Lower lobe of right lung (tissue), 2 donors: ENCODE results near the gene PYGB. TPM values are rescaled to one million over a fixed set of nuclear protein-coding genes. Genes with fewer than 3 reads are reported as not detected.
A peak's percentile ranks its signal among the peaks of the same experiment; 100 is the strongest.

Experiments
- ATAC-seq, 2 donors: fragments of 200-7000 bp; cut with Tn5 transposase; one replicate each; pipeline ENCODE4 v1.9.1; 2020 to 2022; ENCODE audit warnings: mild to moderate bottlenecking in 2 of 2, moderate library complexity in 2 of 2
- DNase-seq: peaks from one replicate; pipeline ENCODE4 v3.0.0-alpha.2; 2020
- H3K27ac ChIP-seq: fragments of 200-600 bp; one replicate; pipeline ENCODE4 v1.8.0; 2022
- H3K27me3 ChIP-seq: fragments of 200-600 bp; one replicate; pipeline ENCODE4 v1.8.0; 2022; ENCODE audit warnings: low read depth
- H3K36me3 ChIP-seq: fragments of 200-600 bp; one replicate; pipeline ENCODE4 v1.8.0; 2022; ENCODE audit warnings: mild to moderate bottlenecking
- H3K4me1 ChIP-seq: fragments of 200-600 bp; one replicate; pipeline ENCODE4 v1.8.0; 2022
- H3K4me3 ChIP-seq: fragments of 200-600 bp; one replicate; pipeline ENCODE4 v1.8.0; 2022; ENCODE audit warnings: mild to moderate bottlenecking
- H3K9me3 ChIP-seq: fragments of 200-600 bp; one replicate; pipeline ENCODE4 v1.8.0; 2022
- intact Hi-C: fragments of 100-400 bp; cut with DNase I; formaldehyde crosslinking; loops from one replicate; pipeline ENCODE4 v1.11.0; 2022
- total RNA-seq: library from RNA; stranded (reverse); fragmentation: NEBNext Ultra II Directional; extraction: Animal tissue kit (Norgen Biotek cat#: 25700); gene quantifications from one replicate; pipeline ENCODE4 v1.2.1, GENCODE V29; 2021
- TF ChIP-seq, protein P1 (sequence below): fragments of 200-600 bp; IDR thresholded peaks from one replicate; pipeline ENCODE4 v1.8.0; 2022; ENCODE audit warnings: antibody characterized with exemption, mild to moderate bottlenecking
- donor health status: DM: no; HTN: yes; CAD: no; lungs with severe emphysema.

Gene PYGB
- total RNA-seq, 1 donor from 2014 or later: 57.5 TPM

DNA sequence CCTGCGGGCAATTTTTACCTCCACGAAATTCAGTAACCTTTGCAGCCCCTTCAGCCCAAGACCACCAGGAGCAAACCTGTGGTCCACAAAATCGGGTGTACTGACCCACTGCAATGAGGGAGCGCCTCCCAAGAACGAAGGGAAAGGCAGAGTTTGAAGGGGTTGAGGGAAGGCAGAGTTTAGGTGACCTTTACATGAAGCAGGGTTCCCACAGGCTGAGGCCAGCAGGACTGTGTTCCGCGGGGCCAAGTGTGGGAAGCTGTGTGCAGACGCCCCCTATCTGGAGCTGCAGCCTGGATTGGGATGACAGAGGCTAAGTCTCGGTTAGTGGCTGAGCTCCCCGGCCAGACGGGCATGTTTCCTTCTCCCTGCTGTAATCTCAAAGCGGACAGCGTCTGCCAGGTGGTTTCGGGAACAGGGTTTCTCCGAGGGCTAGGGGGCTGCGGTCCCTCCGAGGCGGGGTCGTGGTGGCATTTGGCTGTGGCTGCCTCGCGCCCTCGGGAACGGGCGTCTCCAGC lies 826 bp upstream of the PYGB start:
- Histone ChIP-seq H3K27me3 (no peaks in the 10 kb centered on the region), H3K27ac (peak overlapping the region; percentile 88), H3K36me3 (no peaks in the 10 kb centered on the region), H3K9me3 (no peaks in the 10 kb centered on the region), H3K4me1 (peaks cover 29% of the 10 kb centered on the region), H3K4me3 (peak overlapping the region; percentile 95)
- DNase-seq (peak; percentile 72), ATAC-seq (peak; percentile 77 to 79)
- intact Hi-C loops: no loop called here
- TF ChIP-seq, protein P1, sequence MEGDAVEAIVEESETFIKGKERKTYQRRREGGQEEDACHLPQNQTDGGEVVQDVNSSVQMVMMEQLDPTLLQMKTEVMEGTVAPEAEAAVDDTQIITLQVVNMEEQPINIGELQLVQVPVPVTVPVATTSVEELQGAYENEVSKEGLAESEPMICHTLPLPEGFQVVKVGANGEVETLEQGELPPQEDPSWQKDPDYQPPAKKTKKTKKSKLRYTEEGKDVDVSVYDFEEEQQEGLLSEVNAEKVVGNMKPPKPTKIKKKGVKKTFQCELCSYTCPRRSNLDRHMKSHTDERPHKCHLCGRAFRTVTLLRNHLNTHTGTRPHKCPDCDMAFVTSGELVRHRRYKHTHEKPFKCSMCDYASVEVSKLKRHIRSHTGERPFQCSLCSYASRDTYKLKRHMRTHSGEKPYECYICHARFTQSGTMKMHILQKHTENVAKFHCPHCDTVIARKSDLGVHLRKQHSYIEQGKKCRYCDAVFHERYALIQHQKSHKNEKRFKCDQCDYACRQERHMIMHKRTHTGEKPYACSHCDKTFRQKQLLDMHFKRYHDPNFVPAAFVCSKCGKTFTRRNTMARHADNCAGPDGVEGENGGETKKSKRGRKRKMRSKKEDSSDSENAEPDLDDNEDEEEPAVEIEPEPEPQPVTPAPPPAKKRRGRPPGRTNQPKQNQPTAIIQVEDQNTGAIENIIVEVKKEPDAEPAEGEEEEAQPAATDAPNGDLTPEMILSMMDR: peak; percentile 47

DNA sequence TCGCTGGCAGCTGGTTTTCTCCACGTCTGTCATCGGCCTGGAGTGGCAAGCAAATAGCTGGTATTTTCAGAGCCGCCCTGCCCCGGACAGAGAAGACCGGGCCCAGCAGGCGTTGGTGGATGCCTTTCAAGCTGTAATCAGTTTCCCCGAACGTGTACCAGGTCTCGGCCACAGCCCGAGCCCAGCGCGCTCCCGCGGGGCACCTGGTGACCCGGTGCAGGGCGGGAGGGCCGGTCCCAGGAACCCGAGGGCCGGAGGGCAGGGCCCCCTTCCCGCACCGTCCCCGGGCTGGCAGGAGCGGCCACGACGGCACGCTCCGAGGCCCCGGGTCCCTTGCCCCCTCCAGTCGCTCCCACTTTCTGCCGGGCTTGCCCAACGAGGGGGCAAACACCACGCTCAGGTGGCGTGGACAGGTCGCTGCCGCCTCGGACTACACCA lies 348 bp upstream of the PYGB start:
- Histone ChIP-seq H3K27me3 (no peaks in the 10 kb centered on the region), H3K36me3 (no peaks in the 10 kb centered on the region), H3K4me3 (peak overlapping the region; percentile 95), H3K27ac (peak overlapping the region; percentile 88), H3K9me3 (no peaks in the 10 kb centered on the region), H3K4me1 (peaks cover 32% of the 10 kb centered on the region)
- intact Hi-C loops: no loop called here
- TF ChIP-seq, protein P1: no peak
- ATAC-seq (peak; percentile 78 to 80), DNase-seq (no peak)

DNA sequence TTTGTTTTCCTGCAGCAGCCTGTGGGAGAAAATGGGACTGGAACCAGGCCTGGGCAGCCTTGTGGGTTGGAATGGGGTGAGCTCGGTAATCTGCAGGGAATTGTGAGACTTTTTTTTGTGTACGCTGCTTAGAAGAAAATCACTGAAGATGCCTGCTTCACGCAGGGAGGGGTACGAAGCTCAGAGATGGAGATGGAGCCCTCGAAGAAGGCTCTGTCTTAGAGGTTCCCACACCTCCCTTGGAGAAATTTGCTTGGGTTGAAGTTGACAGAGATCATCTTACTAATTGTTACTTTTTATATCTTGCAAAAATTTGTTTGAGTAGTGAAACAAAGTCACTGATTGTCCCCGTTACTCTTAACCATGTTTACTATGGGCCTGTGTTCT lies 894 bp downstream of the PYGB start:
- ATAC-seq: no peak
- H3K27ac ChIP-seq: peak overlapping the region; percentile 88

DNA sequence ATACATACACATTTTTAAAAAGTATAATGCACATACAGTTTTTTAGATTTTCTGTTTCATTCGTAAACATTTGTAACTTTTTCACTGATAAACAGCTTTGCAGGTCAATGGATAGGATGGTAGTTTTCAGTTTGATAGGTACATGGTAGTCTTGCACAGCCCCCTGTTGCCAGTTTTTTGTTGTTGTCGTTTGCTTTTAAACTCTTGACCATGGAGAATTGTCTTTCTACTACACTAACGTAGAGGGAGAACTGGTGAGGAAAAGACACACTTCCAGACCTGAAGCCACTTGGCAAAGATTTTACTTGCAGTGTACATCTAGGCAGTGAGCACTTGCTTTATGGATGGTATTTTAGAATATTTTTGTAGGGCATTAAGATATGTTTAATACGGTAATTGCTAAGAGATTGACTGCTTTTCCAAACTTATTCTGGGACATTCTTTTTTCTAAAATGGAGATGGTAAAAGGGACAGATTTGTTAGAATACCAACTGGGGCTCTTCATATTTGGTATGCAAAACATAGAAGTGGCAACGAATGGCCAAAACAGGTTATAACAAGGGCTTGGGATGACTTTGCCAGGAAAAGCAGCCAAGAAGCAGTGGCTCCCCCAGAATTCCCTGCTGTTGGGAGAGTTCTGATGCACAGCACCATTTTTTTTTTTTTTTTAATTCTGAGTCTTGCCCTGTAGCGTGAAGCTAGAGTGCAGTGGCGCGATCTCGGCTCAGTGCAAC lies 1.5 kb downstream of the PYGB start:
- H3K27ac ChIP-seq: no peak overlapping the region
- no peaks in the 10 kb centered on the region for H3K27me3 ChIP-seq
- DNase-seq (no peak), ATAC-seq (no peak)
- H3K36me3 ChIP-seq: no peaks in the 10 kb centered on the region
- no peaks in the 10 kb centered on the region for H3K9me3 ChIP-seq
- TF ChIP-seq, protein P1: no peak
- peaks cover 38% of the 10 kb centered on the region for H3K4me1 ChIP-seq
- peak overlapping the region; percentile 95 for H3K4me3 ChIP-seq
- intact Hi-C loops: no loop called here

More for the DNA sequence above, 894 bp downstream of the PYGB start:
- peaks cover 38% of the 10 kb centered on the region for H3K4me1 ChIP-seq
- TF ChIP-seq, protein P1: no peak
- no peak for DNase-seq
- intact Hi-C loops: no loop called here
- H3K4me3 ChIP-seq: peak overlapping the region; percentile 95
- H3K9me3 ChIP-seq: no peaks in the 10 kb centered on the region
- no peaks in the 10 kb centered on the region for H3K36me3 ChIP-seq
- no peaks in the 10 kb centered on the region for H3K27me3 ChIP-seq

DNA sequence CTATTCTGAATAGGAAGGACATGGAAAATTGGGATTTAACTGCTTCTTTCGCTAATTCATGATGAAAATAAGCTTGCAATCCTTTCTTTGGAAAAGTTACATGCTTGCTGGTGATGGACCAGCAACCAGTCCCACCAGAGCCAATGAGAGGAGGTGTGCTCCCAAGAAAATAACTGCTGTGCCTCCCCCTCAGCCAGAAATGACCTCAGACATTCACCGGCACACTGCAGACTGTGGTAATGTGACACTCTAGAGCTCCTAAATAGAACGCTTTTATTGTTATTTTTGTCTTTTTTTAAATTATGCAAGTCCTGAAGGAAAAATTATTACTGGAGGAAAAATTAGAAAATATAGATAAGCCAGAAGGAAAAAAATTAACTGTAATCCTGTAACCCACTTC lies 2.6 kb downstream of the PYGB start:
- no peak overlapping the region for H3K4me3 ChIP-seq
- intact Hi-C loops: no loop called here
- DNase-seq: no peak
- no peak for ATAC-seq
- TF ChIP-seq, protein P1: no peak
- no peaks in the 10 kb centered on the region for H3K9me3 ChIP-seq
- no peak overlapping the region for H3K27ac ChIP-seq
- H3K27me3 ChIP-seq: no peaks in the 10 kb centered on the region
- H3K36me3 ChIP-seq: no peaks in the 10 kb centered on the region
- H3K4me1 ChIP-seq: peaks cover 48% of the 10 kb centered on the region
